ENCODE data around the gene MEF2D.

Gene MEF2D

DNA sequence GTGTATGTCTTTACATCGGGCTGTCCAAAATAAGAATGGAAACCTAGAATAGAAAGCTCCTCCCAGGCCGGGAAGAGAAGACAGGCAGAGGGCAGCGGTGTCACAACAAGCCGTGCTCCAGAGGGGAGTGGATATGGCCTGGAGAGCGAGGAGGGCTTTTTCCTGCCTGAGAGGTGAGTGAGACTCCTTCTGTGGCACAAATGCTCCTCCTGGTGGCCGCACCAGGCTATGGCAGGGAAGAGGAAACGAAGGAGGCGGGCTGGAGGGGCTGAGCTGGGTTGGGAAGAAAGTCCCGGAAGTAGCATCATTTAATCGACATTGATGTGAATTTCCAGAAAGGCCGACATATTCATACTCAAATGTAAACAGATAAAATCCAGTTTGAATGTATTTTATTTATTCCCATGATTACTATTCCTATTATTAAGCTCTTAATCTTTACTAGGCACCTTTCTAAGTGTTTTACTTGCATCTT lies 54.7 kb downstream of the MEF2D start:
- DNase-seq (ENCODE audit: low spot score) = peak; percentile 73
- TF ChIP-seq, protein P1, sequence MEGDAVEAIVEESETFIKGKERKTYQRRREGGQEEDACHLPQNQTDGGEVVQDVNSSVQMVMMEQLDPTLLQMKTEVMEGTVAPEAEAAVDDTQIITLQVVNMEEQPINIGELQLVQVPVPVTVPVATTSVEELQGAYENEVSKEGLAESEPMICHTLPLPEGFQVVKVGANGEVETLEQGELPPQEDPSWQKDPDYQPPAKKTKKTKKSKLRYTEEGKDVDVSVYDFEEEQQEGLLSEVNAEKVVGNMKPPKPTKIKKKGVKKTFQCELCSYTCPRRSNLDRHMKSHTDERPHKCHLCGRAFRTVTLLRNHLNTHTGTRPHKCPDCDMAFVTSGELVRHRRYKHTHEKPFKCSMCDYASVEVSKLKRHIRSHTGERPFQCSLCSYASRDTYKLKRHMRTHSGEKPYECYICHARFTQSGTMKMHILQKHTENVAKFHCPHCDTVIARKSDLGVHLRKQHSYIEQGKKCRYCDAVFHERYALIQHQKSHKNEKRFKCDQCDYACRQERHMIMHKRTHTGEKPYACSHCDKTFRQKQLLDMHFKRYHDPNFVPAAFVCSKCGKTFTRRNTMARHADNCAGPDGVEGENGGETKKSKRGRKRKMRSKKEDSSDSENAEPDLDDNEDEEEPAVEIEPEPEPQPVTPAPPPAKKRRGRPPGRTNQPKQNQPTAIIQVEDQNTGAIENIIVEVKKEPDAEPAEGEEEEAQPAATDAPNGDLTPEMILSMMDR (IDR thresholded peaks at IDR 0.05; ENCODE audit: borderline replicate concordance, control extremely low read depth, extremely low read depth, insufficient read depth, missing control alignments) = peak; percentile 90
- in situ Hi-C loops (cut with MboI; ENCODE audit: low sequenced_read_pairs, unreplicated experiment) = no loop called here

DNA sequence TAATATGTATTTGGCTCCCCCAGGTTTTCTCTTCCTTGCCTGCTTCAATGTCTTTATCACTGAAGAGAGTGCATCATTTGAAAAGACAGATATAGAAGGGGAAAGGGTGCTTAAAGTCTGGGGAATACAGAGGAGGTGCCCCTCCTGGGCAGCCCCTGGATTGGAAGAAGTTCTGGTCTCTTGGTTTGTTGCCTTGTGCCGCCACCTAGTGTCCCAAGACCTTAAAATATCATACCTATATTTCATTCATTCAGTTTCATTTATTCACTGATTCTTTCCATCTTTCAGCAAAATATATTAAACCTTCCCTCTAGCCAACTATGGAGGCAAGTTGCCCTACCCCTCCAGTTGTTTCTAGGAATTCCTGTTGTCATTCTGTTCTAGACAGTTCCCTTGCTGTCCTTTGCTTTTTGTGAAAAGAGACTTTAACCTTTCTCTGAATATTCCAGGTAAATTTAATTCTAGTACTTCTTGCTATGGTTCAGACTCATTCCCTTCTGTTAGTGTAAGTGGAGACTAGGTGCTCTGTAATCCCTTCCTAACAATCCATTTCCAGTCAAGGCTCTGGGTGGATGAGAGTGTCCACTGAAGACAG lies 56.1 kb downstream of the MEF2D start:
- in situ Hi-C loops (cut with MboI; ENCODE audit: low sequenced_read_pairs, unreplicated experiment) = loop anchor here (5.0 kb wide), 1 partner anchor 57 kb away; no protein-coding TSS in a partner anchor
- TF ChIP-seq, protein P1 (IDR thresholded peaks at IDR 0.05; ENCODE audit: borderline replicate concordance, control extremely low read depth, extremely low read depth, insufficient read depth, missing control alignments) = peak; percentile 41
- DNase-seq (ENCODE audit: low spot score) = peak; percentile 52

DNA sequence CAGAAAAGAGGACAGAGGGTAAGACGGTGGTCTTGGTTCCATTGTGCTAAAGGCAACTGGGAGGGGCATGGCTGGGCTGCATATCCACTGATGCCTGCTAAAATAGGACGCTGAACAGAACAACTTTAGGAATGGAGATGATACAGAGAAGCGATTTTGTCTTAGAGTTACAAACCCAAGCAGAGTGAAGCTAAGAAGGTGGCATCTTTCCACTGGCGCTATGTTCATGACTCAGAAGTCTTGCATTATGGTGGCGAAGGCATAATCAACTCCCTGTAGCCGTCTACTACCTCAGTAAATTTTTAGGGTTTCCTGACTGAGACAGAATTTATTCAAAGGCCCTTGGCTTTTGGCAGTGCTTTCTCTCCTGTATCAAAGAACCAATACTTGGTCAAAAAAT lies 57.3 kb downstream of the MEF2D start:
- TF ChIP-seq, protein P1 (IDR thresholded peaks at IDR 0.05; ENCODE audit: borderline replicate concordance, control extremely low read depth, extremely low read depth, insufficient read depth, missing control alignments) = no peak
- in situ Hi-C loops (cut with MboI; ENCODE audit: low sequenced_read_pairs, unreplicated experiment) = loop anchor here (5.0 kb wide), 1 partner anchor 56 kb away; no protein-coding TSS in a partner anchor
- no peak for DNase-seq (ENCODE audit: low spot score)

DNA sequence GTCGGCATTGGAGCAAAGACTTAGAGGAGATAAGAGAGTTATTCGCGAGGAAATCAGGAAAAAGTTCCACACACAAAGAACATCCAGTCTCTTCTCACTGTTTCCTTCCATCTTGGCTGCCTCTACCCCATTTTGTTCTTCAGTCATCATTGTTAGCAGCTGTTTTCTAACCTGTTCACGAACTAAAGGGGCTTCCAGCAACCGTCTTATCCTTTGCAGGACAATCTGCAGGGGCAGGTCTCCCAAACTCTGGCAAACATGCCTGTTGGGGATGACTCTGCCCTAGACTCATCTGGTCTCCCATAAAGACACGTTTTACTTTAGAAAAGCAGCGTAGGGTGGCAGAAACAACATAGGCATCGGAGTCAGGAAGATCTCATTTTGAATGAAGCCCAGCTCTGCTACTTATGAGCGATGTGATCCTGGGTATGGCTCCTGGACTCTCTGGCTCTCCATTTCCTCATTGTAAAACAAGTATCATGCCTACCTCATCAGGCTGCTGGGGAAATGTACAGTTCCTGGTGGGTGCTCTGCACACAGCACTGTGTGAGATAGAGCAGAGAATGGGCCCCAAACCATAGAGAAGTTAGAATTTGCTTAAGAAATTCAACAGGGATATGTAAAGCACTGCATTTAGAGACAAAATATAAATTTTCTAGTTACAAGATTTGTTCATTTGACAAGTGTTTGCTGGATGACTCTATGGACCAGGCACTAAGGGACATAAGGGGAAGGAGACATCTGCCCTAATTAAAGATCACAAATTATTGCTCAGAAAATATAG lies 59.7 kb downstream of the MEF2D start:
- no peak for DNase-seq (ENCODE audit: low spot score)
- TF ChIP-seq, protein P1 (IDR thresholded peaks at IDR 0.05; ENCODE audit: borderline replicate concordance, control extremely low read depth, extremely low read depth, insufficient read depth, missing control alignments) = no peak
- in situ Hi-C loops (cut with MboI; ENCODE audit: low sequenced_read_pairs, unreplicated experiment) = loop anchor here (5.0 kb wide), 1 partner anchor 54 kb away; no protein-coding TSS in a partner anchor

DNA sequence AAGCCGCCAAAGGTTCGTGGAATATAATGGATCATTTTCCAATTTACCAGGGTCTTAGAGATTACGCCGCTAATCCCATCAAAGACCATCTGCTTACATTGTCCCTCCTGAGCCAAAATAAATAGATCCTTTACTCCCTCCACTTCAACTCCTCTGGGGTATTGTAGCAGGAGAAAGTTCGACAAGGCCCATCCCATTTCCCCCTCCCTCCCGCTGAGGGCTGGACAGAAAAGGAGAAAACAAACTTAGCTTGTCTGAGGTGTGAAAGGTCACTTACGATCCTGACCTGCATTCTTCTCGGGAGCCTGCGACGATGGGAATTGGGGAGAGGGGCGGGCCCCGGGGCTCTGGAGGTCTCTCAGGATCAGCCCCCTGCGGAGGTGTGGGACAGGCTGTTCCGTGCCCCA lies 60.8 kb downstream of the MEF2D start:
- in situ Hi-C loops (cut with MboI; ENCODE audit: low sequenced_read_pairs, unreplicated experiment) = loop anchor here (5.0 kb wide), 1 partner anchor 52 kb away; no protein-coding TSS in a partner anchor
- TF ChIP-seq, protein P1 (IDR thresholded peaks at IDR 0.05; ENCODE audit: borderline replicate concordance, control extremely low read depth, extremely low read depth, insufficient read depth, missing control alignments) = no peak
- no peak for DNase-seq (ENCODE audit: low spot score)

DNA sequence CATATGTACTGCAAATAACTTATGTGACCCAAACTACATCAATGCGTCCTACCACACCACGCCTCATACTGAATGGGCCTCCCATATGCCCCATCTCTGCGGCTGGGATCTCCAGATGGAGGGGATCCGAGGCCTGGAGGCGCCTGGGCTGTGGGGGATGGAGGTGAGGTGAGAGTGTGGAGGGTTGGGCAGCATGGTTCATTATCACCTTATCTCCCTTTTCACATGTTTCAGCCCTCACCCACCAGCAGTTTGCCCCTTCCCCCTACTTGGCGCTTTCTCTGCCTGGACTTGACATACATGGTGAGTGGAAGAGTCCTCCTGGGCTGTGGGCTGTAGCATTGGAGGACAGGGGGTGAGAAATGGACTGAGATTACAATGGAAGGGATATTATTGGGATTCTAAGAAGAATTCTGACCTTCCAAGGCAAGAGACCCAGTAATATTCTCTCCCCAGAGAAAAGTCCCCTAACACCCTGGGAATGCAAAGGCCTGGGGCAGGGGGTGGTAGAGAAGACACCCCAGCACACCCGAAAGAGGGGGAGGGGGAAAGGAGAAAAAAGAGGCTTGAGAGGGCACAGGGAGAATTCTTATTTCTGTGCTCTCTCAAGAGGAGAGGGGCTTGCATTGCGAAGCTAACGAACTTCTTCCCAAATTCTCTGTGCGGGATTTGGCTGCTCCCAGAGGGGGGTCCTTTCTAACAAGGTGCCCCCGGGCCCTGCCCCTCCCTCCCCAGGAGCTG lies 61.4 kb downstream of the MEF2D start:
- no peak for DNase-seq (ENCODE audit: low spot score)
- TF ChIP-seq, protein P1 (IDR thresholded peaks at IDR 0.05; ENCODE audit: borderline replicate concordance, control extremely low read depth, extremely low read depth, insufficient read depth, missing control alignments) = no peak
- in situ Hi-C loops (cut with MboI; ENCODE audit: low sequenced_read_pairs, unreplicated experiment) = no loop called here

Data from GM13976 (cell line).